Mesothelial cell of epicardium (in vitro differentiated cells): ENCODE measurements around the gene SLC6A15. TPM values are rescaled to one million over a fixed set of nuclear protein-coding genes. Genes with fewer than 3 reads are reported as not detected.

Experiments
- DNase-seq, 2 experiments: peaks; one replicate each; pipeline ENCODE4 v3.0.0; 2021; ENCODE audit warnings: low spot score in 2 of 2; ENCODE audit not compliant: unreplicated experiment in 2 of 2
- H3K27ac Mint-ChIP-seq: 2 replicates; pipeline ENCODE4 v1.8.0; 2021; ENCODE audit warnings: mixed read lengths
- H3K27me3 Mint-ChIP-seq: 2 replicates; pipeline ENCODE4 v1.8.0; 2021; ENCODE audit warnings: low read depth, mixed read lengths
- H3K36me3 Mint-ChIP-seq: 2 replicates; pipeline ENCODE4 v1.8.0; 2021; ENCODE audit warnings: mixed read lengths
- H3K4me1 Mint-ChIP-seq: 2 replicates; pipeline ENCODE4 v1.8.0; 2021; ENCODE audit warnings: mixed read lengths
- H3K4me3 Mint-ChIP-seq: 2 replicates; pipeline ENCODE4 v1.8.0; 2021; ENCODE audit warnings: mild to moderate bottlenecking, moderate library complexity, mixed read lengths
- H3K9me3 Mint-ChIP-seq: 2 replicates; pipeline ENCODE4 v1.8.0; 2021; ENCODE audit warnings: mixed read lengths
- CTCF ChIP-seq: fragments of 200-600 bp; sonication (generic); IDR thresholded peaks from one replicate; pipeline ENCODE4 v1.5.0; 2021; ENCODE audit warnings: antibody characterized with exemption; ENCODE audit not compliant: unreplicated experiment
- total RNA-seq: library from RNA; stranded (reverse); gene quantifications from 3 replicates; pipeline ENCODE4 v1.2.1, GENCODE V29; 2021

The SLC6A15 gene
- total RNA-seq: 9.6 to 14.5 TPM (median 9.6 TPM) in 3 replicates

DNA sequence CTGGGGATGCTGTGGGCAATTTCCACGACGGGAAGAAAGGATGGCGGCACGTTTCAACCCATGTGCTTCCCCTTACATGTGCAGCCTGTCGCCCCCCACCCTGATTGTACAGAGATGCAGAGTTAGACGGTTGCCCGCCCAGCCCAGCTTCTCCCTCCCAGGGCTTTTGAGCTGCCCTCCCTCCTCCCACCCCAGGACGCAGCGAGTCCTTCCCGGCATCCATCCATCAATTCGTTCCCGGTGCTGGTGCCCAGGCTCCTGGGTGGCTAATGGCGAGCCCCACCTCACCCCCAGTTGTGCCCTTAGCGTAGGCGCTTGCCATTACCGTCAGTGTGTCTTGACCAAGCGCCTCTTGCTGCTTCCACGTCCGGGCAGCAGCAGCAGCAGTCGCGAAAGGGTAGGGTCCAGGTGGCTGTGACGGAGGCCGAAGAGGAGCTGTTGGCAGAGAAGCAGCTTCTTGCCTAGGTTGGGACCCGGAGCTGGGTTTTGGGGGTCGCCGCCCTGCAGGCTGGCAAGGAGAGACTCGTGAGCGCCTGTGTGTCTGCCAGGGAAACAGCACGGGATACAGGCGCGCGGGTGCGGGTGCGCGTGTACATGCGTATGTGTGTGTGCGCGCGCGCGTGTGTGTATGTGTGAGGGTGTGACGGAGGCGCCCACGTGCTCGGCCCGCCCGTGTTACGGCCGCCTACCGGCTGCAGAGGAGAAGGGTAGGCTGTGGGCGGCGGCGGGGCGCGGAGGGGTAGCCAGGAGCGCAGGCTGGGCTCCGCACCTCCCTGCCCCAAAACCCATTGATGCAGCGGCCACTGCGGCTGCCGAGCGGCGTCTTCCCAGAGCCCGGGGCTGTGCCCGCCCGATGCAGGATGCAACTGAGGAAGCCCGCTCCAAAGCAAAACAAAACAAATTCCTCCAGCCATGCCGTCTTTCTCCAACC is at the start of gene SLC6A15:
TSS of gene SLC6A15 (minus strand) at position 602 of the 931 bp plus-strand sequence. CDS start 20,679 bp downstream, outside the sequence.
- peak; percentile 65 for TF ChIP-seq CTCF
- peak; percentile 64 to 80 for DNase-seq
- H3K27me3 Mint-ChIP-seq: peaks cover 31% of the 10 kb centered on the region
- peak within 1 kb of the TSS; percentile 75 for H3K27ac Mint-ChIP-seq
- H3K9me3 Mint-ChIP-seq: no peaks in the 10 kb centered on the region
- H3K36me3 Mint-ChIP-seq: no peaks in the 10 kb centered on the region
- H3K4me3 Mint-ChIP-seq: peak within 1 kb of the TSS; percentile 81
- peaks cover 12% of the 10 kb centered on the region for H3K4me1 Mint-ChIP-seq

- no peak for DNase-seq
- Mint-ChIP-seq H3K9me3 (peaks cover 4% of the 10 kb centered on the region), H3K4me3 (no peak overlapping the region), H3K27me3 (peaks cover 3% of the 10 kb centered on the region), H3K36me3 (no peaks in the 10 kb centered on the region), H3K4me1 (no peaks in the 10 kb centered on the region), H3K27ac (no peak overlapping the region)
- TF ChIP-seq CTCF: no peak
Observed at GRCh38 chr12:84960918-84961317, 48.3 kb upstream of the SLC6A15 start.

GRCh38 chr12:84955298-84955697 is 42.7 kb upstream of the SLC6A15 start:
- no peaks in the 10 kb centered on the region for H3K4me1 Mint-ChIP-seq
- H3K27me3 Mint-ChIP-seq: peaks cover 9% of the 10 kb centered on the region
- no peak for DNase-seq
- H3K27ac Mint-ChIP-seq: no peak overlapping the region
- peaks cover 4% of the 10 kb centered on the region for H3K9me3 Mint-ChIP-seq
- no peak for TF ChIP-seq CTCF
- H3K36me3 Mint-ChIP-seq: no peaks in the 10 kb centered on the region
- H3K4me3 Mint-ChIP-seq: no peak overlapping the region

- TF ChIP-seq CTCF: no peak
Observed at GRCh38 chr12:84954415-84954814, 41.8 kb upstream of the SLC6A15 start.

GRCh38 chr12:84950971-84951546 is 38.5 kb upstream of the SLC6A15 start:
- H3K27me3 Mint-ChIP-seq: peaks cover 7% of the 10 kb centered on the region
- no peak overlapping the region for H3K4me3 Mint-ChIP-seq
- DNase-seq: no peak
- H3K4me1 Mint-ChIP-seq: no peaks in the 10 kb centered on the region
- H3K36me3 Mint-ChIP-seq: no peaks in the 10 kb centered on the region
- no peak for TF ChIP-seq CTCF
- no peak overlapping the region for H3K27ac Mint-ChIP-seq
- H3K9me3 Mint-ChIP-seq: no peaks in the 10 kb centered on the region

More at GRCh38 chr12:84954415-84954814, 41.8 kb upstream of the SLC6A15 start:
- Mint-ChIP-seq H3K27ac (no peak overlapping the region), H3K9me3 (peaks cover 4% of the 10 kb centered on the region), H3K4me3 (no peak overlapping the region), H3K36me3 (no peaks in the 10 kb centered on the region), H3K4me1 (no peaks in the 10 kb centered on the region), H3K27me3 (peaks cover 9% of the 10 kb centered on the region)
- DNase-seq: no peak
